SK-N-SH treated with all-trans-retinoic acid at 6 μM for 48 hours (cell line): ENCODE results near the gene TMEM91.

Experiments
- ATAC-seq: fragments of 200-7000 bp; cut with Tn5 transposase; 3 replicates; pipeline ENCODE4 v1.9.1; 2020; ENCODE audit warnings: mild to moderate bottlenecking, moderate library complexity
- ARNTL ChIP-seq: fragments of 450-650 bp; formaldehyde crosslinking; IDR thresholded peaks from 2 replicates; pipeline ENCODE4 v1.5.0; 2020; ENCODE audit warnings: low read depth, mild to moderate bottlenecking, moderate library complexity, borderline replicate concordance
- CREB5 ChIP-seq: fragments of 250-450 bp; sonication (Bioruptor Pico); IDR thresholded peaks from 2 replicates; pipeline ENCODE4 v1.5.1; 2020; ENCODE audit warnings: low read depth, mild to moderate bottlenecking, moderate library complexity
- CSDC2 ChIP-seq: fragments of 250-450 bp; sonication (Bioruptor Pico); IDR thresholded peaks from 2 replicates; pipeline ENCODE4 v1.5.0; 2020; ENCODE audit warnings: mild to moderate bottlenecking, moderate library complexity
- CSRNP3 ChIP-seq: fragments of 250-450 bp; sonication (Bioruptor Pico); IDR thresholded peaks from 2 replicates; pipeline ENCODE4 v1.5.1; 2021; ENCODE audit warnings: mild to moderate bottlenecking, moderate library complexity
- ESRRG ChIP-seq: fragments of 250-450 bp; sonication (Bioruptor Pico); IDR thresholded peaks from 2 replicates; pipeline ENCODE4 v1.6.1; 2021; ENCODE audit warnings: mild to moderate bottlenecking
- GLIS3 ChIP-seq: fragments of 250-450 bp; sonication (Bioruptor Pico); IDR thresholded peaks from 2 replicates; pipeline ENCODE4 v1.5.0; 2020; ENCODE audit warnings: mild to moderate bottlenecking, moderate library complexity
- ISL1 ChIP-seq: fragments of 250-450 bp; sonication (Bioruptor Pico); IDR thresholded peaks from 2 replicates; pipeline ENCODE4 v2.1.2; 2022; ENCODE audit warnings: mild to moderate bottlenecking, moderate library complexity
- PATZ1 ChIP-seq: fragments of 250-450 bp; sonication (Bioruptor Pico); IDR thresholded peaks from 2 replicates; pipeline ENCODE4 v1.8.0; 2020; ENCODE audit warnings: mild to moderate bottlenecking, moderate library complexity, borderline replicate concordance
- POU6F1 ChIP-seq: fragments of 250-450 bp; sonication (Bioruptor Pico); IDR thresholded peaks from 2 replicates; pipeline ENCODE4 v1.8.0; 2021; ENCODE audit warnings: low read depth, mild to moderate bottlenecking, moderate library complexity, borderline replicate concordance
- RARB ChIP-seq: fragments of 250-450 bp; sonication (Bioruptor Pico); IDR thresholded peaks from 2 replicates; pipeline ENCODE4 v1.8.0; 2021; ENCODE audit warnings: mild to moderate bottlenecking, moderate library complexity
- SNAI2 ChIP-seq: fragments of 250-450 bp; sonication (Bioruptor Pico); IDR thresholded peaks from 2 replicates; pipeline ENCODE4 v1.5.0; 2020; ENCODE audit warnings: mild to moderate bottlenecking, moderate library complexity
- TCF4 ChIP-seq: fragments of 250-450 bp; sonication (Bioruptor Pico); IDR thresholded peaks from 2 replicates; pipeline ENCODE4 v1.8.0; 2021; ENCODE audit warnings: mild to moderate bottlenecking, moderate library complexity, borderline replicate concordance
- TOX ChIP-seq: fragments of 250-450 bp; sonication (Bioruptor Pico); IDR thresholded peaks from 2 replicates; pipeline ENCODE4 v1.8.0; 2021; ENCODE audit warnings: mild to moderate bottlenecking, moderate library complexity, borderline replicate concordance
- TSHZ2 ChIP-seq: fragments of 250-450 bp; sonication (Bioruptor Pico); IDR thresholded peaks from 2 replicates; pipeline ENCODE4 v1.5.0; 2020; ENCODE audit warnings: mild to moderate bottlenecking, moderate library complexity
- ZC3H10 ChIP-seq: fragments of 250-450 bp; sonication (Bioruptor Pico); IDR thresholded peaks from 2 replicates; pipeline ENCODE4 v1.5.1; 2021; ENCODE audit warnings: mild to moderate bottlenecking, moderate library complexity
- ZFP3 ChIP-seq: fragments of 250-450 bp; sonication (Bioruptor Pico); IDR thresholded peaks from 2 replicates; pipeline ENCODE4 v1.5.0; 2020; ENCODE audit warnings: mild to moderate bottlenecking, moderate library complexity
- ZNF565 ChIP-seq: fragments of 450-650 bp; formaldehyde crosslinking; conservative IDR thresholded peaks from 2 replicates; pipeline ENCODE4 v1.5.0; 2020; ENCODE audit warnings: low read depth, mild to moderate bottlenecking, moderate library complexity
- ZNF70 ChIP-seq: fragments of 450-650 bp; formaldehyde crosslinking; IDR thresholded peaks from 2 replicates; pipeline ENCODE4 v1.5.0; 2020; ENCODE audit warnings: mild to moderate bottlenecking, moderate library complexity
- ZNF8 ChIP-seq: fragments of 450-650 bp; formaldehyde crosslinking; IDR thresholded peaks from 2 replicates; pipeline ENCODE4 v1.5.0; 2020; ENCODE audit warnings: mild to moderate bottlenecking, moderate library complexity

TMEM91 gene

GRCh38 chr19:41330481-41330880 lies 45.9 kb upstream of the TMEM91 start (continued):
- TF ChIP-seq TSHZ2: no peak
- no peak for TF ChIP-seq TCF4
- no peak for TF ChIP-seq CSDC2 (CRISPR knock-in tag)
- TF ChIP-seq ZNF565 (CRISPR knock-in tag): no peak
- TF ChIP-seq PATZ1 (CRISPR knock-in tag): no peak

- ATAC-seq: no peak
- TF ChIP-seq TCF4: no peak
- TF ChIP-seq ESRRG: no peak
- no peak for TF ChIP-seq ZNF70 (CRISPR knock-in tag)
- no peak for TF ChIP-seq CSRNP3 (CRISPR knock-in tag)
- no peak for TF ChIP-seq TOX
- TF ChIP-seq ZFP3 (CRISPR knock-in tag): no peak
- TF ChIP-seq ISL1 (CRISPR knock-in tag): no peak
- no peak for TF ChIP-seq ZNF565 (CRISPR knock-in tag)
- no peak for TF ChIP-seq GLIS3
- no peak for TF ChIP-seq SNAI2 (CRISPR knock-in tag)
- no peak for TF ChIP-seq ZC3H10
- TF ChIP-seq POU6F1 (CRISPR knock-in tag): no peak
- TF ChIP-seq CSDC2 (CRISPR knock-in tag): no peak
Measured at GRCh38 chr19:41330946-41331678, 45.2 kb upstream of the TMEM91 start.

GRCh38 chr19:41332000-41332399 lies 44.3 kb upstream of the TMEM91 start:
- TF ChIP-seq ZFP3 (CRISPR knock-in tag): no peak
- no peak for TF ChIP-seq ESRRG
- TF ChIP-seq PATZ1 (CRISPR knock-in tag): no peak
- TF ChIP-seq ZC3H10: no peak
- TF ChIP-seq GLIS3: no peak
- TF ChIP-seq SNAI2 (CRISPR knock-in tag): no peak
- TF ChIP-seq ARNTL (CRISPR knock-in tag): no peak
- no peak for TF ChIP-seq ZNF8
- TF ChIP-seq CREB5 (CRISPR knock-in tag): no peak
- no peak for TF ChIP-seq RARB (CRISPR knock-in tag)
- TF ChIP-seq ISL1 (CRISPR knock-in tag): no peak
- no peak for TF ChIP-seq ZNF565 (CRISPR knock-in tag)
- no peak for TF ChIP-seq TSHZ2
- no peak for ATAC-seq
